ENCODE data around the gene LCN15.

DNA sequence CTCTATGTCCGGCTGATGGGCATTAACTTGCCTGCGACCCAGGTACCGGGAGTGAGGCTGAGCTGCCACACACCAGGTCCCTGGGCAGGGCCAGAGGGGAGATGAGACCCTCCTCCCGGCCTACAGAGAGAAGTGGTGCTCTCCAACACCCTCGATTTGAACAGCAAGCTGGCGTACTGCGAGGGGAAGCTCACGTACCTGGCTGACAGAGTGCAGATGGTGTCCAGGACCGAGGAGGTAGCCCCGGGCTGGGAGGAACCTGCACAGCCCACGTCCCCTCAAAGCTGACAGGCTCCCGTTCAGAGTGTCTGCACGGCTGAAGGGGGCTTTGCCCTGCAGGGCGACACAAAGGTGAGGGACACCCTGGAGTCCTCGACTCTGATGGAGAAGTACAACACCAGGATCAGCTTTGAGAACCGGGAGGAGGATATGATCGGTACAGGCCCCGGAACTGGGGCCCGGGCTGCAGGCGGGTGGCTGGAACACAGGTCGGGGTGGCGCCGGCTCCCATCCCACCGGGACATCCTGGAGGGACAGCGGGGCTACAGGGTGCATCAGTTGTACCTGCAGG, 42.4 kb upstream of the LCN15 start:
- TF ChIP-seq POLR2A (IDR thresholded peaks at IDR 0.05) = no peak
- TF ChIP-seq, protein P1, sequence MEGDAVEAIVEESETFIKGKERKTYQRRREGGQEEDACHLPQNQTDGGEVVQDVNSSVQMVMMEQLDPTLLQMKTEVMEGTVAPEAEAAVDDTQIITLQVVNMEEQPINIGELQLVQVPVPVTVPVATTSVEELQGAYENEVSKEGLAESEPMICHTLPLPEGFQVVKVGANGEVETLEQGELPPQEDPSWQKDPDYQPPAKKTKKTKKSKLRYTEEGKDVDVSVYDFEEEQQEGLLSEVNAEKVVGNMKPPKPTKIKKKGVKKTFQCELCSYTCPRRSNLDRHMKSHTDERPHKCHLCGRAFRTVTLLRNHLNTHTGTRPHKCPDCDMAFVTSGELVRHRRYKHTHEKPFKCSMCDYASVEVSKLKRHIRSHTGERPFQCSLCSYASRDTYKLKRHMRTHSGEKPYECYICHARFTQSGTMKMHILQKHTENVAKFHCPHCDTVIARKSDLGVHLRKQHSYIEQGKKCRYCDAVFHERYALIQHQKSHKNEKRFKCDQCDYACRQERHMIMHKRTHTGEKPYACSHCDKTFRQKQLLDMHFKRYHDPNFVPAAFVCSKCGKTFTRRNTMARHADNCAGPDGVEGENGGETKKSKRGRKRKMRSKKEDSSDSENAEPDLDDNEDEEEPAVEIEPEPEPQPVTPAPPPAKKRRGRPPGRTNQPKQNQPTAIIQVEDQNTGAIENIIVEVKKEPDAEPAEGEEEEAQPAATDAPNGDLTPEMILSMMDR (IDR thresholded peaks at IDR 0.05 in 8 of 11, conservative IDR thresholded peaks at IDR 0.05 in 3 of 11) = no peak
